KOPT-K1 (cell line): ENCODE data around the gene TLR4.

Experiments used
- H3K27ac ChIP-seq: fragments of 200-600 bp; sonication (generic); 2 replicates; pipeline ENCODE4 v1.5.1; 2016; ENCODE audit warnings: antibody characterized with exemption, mild to moderate bottlenecking, low read depth, low read length; ENCODE audit not compliant: poor library complexity, severe bottlenecking
- H3K36me3 ChIP-seq: fragments of 200-600 bp; sonication (generic); 2 replicates; pipeline ENCODE4 v1.5.1; 2017; ENCODE audit warnings: antibody characterized with exemption, mild to moderate bottlenecking, low read length, moderate library complexity; ENCODE audit not compliant: insufficient read depth
- H3K9me3 ChIP-seq: fragments of 200-600 bp; sonication (generic); 2 replicates; pipeline ENCODE4 v1.5.1; 2017; ENCODE audit warnings: antibody characterized with exemption, low read length, mild to moderate bottlenecking; ENCODE audit not compliant: insufficient read depth, poor library complexity, severe bottlenecking

TLR4 gene

DNA sequence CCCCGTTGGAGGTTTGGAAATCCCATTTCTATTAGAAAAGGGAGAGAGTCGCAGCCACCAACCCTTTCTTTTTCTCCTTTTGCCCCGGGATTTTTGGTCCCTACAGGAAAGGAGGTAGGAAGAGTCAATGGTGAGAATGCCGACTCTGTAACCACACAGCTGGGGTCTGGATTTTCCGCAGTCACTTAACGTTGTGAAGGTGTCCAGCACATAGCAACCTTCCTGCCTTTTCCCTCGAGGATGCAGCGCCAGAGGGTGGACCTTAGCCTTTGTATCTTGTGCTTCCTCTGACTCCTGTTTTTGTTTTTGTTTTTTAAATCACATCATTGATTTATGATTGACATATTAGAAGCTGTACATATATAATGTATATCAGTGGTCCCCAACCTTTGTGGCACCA, 41.4 kb downstream of the TLR4 start:
- Histone ChIP-seq H3K9me3 (no peaks in the 10 kb centered on the region), H3K36me3 (no peaks in the 10 kb centered on the region), H3K27ac (no peak overlapping the region)

DNA sequence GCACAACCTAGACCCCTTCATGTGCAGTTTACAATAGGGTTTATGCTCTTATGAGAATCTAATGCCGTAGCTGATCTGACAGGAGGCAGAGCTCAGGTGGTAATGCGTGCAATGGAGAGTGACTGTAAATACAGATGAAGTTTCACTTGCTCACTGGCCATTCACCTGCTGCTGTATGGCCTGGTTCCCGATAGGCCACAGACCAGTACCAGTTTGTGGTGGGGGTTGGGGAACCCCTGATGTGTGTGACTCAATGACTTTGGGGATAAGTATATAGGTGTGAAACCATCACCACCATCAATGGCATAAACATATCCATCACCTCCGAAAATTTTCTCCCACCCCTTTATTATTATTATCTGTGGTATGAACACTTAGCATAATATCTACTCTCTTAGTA, 42.1 kb downstream of the TLR4 start:
- Histone ChIP-seq H3K9me3 (no peaks in the 10 kb centered on the region), H3K36me3 (no peaks in the 10 kb centered on the region), H3K27ac (no peak overlapping the region)

DNA sequence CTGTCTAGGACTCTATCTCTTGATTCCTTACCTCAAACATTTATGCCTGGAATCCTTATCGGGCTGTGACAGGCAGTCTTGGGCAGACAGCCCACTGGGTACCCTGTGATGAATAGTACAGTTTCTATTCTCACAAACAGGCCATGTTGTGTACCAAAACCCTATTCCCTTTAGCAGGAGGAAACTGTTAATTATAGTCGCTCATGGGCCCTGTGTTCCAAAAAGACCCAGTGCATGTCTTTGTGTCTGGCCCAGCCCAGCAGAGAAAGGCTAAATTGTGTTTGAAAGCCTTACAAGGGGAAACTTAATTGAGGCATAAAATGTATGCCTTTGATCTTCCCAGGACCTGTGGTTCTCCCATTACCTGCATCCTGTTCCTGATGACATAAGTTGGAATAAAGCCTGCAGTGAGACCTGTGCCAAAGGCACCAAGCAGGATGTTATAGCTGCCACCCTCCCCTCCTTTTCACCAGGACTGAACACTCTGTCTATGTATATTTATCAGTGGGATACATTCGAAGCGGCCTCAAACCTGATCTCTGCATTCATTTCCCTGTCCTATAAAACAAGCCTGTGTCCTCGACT, 43.3 kb downstream of the TLR4 start:
- Histone ChIP-seq H3K36me3 (no peaks in the 10 kb centered on the region), H3K9me3 (no peaks in the 10 kb centered on the region), H3K27ac (no peak overlapping the region)

DNA sequence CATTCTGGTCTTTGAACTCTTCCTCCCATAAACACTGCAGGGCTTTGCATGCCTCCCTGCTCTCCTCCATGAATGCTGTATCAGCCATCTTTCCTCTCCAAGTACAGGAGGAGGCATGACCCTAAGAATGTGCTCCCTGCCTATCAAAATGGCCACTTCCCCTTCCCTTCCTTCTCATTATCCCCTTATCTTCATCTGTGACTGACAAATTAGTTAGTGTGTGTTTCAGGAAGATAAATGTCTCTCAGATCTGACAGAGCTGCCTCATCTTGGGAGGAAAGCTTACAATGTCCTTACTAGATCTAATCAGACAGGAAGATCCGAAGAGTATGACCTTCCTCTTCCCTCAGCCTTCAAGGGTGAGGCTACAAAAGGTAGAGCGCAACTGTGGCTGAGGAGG, 46.2 kb downstream of the TLR4 start:
- no peak overlapping the region for H3K27ac ChIP-seq
- no peaks in the 10 kb centered on the region for H3K9me3 ChIP-seq
- H3K36me3 ChIP-seq, result no peaks in the 10 kb centered on the region

DNA sequence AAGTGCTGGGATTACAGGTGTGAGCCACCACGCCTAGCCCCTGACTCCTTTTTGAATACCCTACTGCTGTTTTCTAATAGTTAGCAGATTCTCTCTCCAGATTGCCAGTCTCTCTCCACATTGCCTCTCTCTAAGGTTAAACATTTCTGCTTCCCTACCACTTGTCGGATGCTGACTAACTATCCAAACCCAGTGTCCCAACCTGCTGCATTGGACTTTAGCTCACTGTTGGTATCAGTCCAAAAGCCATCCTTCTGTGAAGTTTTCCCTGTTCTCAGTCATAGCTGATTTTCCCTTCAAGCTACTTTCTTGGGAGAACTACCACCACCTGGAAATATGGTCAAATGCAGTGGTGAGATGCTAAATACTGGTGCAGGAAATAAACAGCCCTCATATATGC, 48.7 kb downstream of the TLR4 start:
- Histone ChIP-seq H3K27ac (no peak overlapping the region), H3K36me3 (no peaks in the 10 kb centered on the region), H3K9me3 (no peaks in the 10 kb centered on the region)

DNA sequence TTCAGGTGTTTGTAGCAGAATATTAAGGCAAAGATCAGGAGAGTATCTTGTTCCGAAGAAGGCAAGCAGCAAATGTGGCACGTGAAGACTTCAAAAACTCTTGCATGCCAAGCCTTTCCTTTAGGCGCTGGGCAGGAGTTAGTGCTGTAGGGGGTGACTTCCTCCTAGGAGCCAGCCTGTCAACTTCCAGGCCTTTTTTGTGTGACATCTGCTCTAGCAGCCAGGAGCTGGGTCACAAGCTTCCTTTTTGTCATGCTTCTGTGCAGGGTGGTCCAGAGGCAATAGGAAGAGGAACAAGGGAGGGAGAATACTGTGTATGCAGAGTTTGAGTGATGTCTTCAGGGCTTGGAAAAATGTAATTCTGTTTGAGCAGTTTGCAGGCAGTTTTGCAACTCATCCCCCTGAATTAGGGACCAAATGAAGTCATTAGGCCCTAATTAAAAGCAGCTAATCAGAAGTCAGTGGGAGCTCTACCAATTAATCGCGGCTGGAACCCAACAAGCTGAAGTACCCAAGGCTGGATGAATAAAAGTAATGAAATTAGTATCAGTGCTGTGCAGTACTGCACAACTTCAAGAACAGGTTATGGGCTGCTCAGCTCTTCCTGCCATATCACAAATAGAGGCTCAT, 53.5 kb downstream of the TLR4 start:
- no peak overlapping the region for H3K27ac ChIP-seq
- H3K36me3 ChIP-seq, result no peaks in the 10 kb centered on the region
- H3K9me3 ChIP-seq, result no peaks in the 10 kb centered on the region

DNA sequence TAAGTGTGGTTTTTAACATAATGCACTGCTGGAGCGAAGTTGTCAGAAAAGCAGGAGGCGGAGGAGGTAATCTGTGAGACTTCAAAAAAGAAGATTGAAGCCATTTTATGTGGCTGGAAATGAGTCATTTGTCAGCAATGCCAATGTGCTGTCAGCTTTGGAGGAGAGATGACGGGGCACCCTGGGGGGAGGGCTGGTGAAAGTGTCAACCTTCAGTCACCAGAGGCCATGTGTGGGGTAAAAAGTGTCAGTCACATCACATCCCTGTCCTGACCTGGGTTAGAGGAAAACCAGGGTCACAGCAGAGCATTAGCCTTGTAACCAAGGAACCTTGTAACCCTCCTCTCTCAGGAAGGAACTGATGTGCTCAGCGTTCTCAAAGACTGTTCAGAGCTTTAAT, 59.1 kb downstream of the TLR4 start:
- Histone ChIP-seq H3K9me3 (no peaks in the 10 kb centered on the region), H3K36me3 (no peaks in the 10 kb centered on the region), H3K27ac (no peak overlapping the region)

DNA sequence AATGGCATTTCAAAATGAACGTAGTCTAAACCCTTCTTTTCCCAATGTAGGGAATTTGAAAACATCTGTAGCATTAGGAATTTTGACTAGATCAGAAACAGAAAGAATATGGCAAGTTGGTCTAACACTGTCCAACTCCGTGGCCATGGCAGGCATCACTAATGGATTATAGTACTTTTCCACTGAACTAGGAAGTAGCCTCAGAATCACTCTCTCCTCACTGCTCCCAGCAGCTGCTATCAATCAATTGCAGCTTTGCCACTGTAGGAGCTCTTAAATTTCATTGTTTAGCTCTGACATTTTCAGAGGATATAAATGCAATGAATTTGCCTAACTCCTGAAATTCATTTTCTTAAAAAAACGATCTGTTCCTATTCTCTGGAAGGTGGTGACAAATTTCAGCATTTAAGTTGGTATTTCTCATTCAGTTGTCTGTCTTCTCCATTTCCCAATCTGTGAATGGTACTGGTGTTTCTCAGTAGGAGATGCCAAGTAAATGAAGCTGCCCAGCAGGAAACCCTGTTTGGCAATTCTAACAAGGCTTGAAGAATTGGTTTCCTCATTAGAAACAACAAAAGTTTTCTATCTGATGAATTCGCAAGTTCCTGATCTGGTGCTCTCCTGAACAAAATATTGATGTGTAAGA, 64.7 kb downstream of the TLR4 start:
- H3K36me3 ChIP-seq, result no peaks in the 10 kb centered on the region
- H3K9me3 ChIP-seq, result no peaks in the 10 kb centered on the region
- no peak overlapping the region for H3K27ac ChIP-seq

DNA sequence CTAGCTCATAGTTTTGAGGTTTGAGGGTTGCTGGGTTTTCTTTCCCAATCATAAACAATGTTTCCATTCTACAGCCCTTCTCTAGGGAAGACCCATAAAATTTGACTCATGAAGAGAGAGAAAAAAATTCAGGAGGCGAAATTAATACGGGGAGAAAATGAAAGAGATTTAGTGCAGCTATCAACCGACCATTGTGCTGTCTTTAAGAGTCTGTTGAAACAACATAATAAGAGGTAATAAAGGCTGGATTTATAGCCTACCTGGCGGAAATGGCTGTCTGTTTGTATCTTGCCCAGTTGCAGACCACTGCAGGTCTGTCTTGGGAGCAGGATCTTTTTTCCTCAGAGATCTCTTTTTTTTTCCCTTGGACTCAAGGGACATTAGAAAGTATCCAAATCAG, 66.9 kb downstream of the TLR4 start:
- H3K27ac ChIP-seq, result no peak overlapping the region
- no peaks in the 10 kb centered on the region for H3K36me3 ChIP-seq

DNA sequence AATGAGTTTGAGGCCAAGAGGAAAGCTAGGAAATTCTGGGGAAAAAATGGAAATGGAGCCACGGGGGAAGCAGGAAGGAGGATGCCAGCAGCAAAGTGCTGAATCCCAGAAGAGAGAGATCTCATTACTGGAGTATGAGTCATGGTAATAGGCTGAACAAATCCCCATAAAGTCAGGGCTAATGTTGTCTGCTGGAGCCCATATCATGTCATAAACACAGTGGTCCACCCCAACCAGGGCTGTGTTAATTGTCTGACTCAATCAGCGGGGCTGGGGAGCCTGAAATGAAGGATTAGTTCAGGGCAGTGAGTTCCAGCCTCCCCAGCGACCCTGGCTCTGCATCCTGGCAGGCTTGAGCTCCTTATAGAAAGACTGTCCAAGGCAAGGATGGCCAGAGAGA, 68.8 kb downstream of the TLR4 start:
- H3K36me3 ChIP-seq, result no peaks in the 10 kb centered on the region
- H3K9me3 ChIP-seq, result no peaks in the 10 kb centered on the region
- no peak overlapping the region for H3K27ac ChIP-seq

More for the DNA sequence above, 66.9 kb downstream of the TLR4 start:
- no peaks in the 10 kb centered on the region for H3K9me3 ChIP-seq
